C4-2B (cell line): ENCODE measurements around the gene PHACTR1.

Source experiments
- ZFX ChIP-seq: fragments of 450-650 bp; IDR thresholded peaks from 2 replicates; pipeline ENCODE4 v1.6.1; 2017
- TF ChIP-seq, protein P1 (sequence below): fragments of 450-650 bp; conservative IDR thresholded peaks from 2 replicates; pipeline ENCODE4 v1.5.1; 2017; ENCODE audit warnings: mild to moderate bottlenecking

DNA sequence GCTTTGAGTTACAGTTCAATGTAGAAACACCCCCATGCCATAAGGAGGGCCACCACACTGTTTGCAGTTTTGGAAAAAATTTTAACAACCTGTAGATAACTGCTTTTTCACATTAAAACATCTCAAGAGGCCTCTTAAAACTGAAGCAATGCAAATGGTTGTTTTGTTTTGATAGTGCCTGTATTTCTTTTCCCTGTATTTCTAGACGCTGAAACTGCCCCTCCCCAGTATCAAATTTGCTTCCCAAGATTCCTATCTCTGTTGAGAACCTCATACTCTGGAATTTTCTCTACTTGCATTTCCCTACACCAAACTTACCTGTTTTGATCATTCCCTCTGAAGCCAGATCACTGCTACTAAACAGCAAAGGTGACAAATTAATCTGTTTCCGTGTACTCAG lies 98.5 kb downstream of the PHACTR1 start:
- TF ChIP-seq, protein P1, sequence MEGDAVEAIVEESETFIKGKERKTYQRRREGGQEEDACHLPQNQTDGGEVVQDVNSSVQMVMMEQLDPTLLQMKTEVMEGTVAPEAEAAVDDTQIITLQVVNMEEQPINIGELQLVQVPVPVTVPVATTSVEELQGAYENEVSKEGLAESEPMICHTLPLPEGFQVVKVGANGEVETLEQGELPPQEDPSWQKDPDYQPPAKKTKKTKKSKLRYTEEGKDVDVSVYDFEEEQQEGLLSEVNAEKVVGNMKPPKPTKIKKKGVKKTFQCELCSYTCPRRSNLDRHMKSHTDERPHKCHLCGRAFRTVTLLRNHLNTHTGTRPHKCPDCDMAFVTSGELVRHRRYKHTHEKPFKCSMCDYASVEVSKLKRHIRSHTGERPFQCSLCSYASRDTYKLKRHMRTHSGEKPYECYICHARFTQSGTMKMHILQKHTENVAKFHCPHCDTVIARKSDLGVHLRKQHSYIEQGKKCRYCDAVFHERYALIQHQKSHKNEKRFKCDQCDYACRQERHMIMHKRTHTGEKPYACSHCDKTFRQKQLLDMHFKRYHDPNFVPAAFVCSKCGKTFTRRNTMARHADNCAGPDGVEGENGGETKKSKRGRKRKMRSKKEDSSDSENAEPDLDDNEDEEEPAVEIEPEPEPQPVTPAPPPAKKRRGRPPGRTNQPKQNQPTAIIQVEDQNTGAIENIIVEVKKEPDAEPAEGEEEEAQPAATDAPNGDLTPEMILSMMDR: no peak
- no peak for TF ChIP-seq ZFX
